Brain pericyte (primary cell): ENCODE results near the gene DOCK10.

Source experiments
- DNase-seq: peaks from one replicate; pipeline ENCODE4 v3.0.0-alpha.2; 2012; ENCODE audit warnings: low read depth, low spot score

The DOCK10 gene

DNA sequence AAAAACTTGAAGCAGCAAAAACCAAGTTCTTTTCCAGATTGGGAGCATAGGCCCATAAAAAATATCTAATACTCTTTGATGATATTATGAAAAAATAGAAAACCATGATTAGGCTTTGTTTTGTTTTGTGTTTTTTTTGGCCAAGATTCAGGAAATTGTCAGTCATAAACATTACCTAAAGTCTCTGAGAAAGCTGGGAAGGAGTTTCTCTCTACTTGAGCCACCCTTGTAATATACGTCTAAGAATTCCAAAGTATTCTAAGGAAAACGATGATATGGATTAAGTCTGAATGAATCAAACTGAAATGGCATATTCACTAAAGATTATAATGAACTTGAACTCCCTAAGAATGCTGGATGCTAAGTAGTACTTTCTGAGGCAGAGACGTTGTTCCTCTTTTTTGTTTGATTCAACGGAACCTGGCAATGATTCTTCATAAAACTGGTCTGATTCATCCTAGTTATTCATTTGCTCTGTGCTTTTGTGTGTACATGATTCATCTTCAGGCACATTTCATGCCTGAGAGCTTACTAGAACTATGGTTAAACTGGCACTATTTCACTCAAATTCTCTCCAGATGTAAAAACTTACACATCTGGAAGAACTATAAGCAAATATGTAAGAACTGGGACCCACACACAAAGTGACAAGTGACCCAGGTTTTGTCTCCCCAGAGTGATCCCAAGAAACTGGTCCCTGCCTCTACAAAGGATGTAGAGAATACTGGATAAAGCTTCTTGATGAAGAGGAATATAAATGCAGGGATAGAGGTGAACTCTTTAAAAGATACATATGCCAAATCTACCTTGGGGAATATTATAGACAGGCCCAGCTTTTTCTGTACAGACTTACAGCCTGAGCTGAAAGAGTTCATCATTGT, 159.7 kb downstream of the DOCK10 start:
- DNase-seq, result no peak

DNA sequence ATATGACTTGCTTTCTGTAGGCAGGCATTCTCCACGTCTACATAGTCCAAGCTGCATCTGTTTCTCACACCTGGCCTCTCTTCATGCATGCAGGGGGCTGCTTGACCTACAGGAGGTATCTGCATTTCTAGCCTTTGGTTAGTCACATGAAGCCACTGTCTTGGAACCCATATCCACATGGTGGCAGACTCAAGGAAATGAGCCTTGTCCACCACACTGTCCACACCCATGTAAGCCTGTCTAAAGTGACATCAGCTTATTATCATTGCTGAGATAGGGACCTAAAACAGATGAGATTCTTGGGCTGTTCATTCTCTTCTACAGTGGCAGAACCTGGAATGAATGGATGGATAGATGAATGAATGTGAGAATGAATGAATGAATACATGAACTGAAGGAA, 160.4 kb downstream of the DOCK10 start:
- DNase-seq, result no peak

DNA sequence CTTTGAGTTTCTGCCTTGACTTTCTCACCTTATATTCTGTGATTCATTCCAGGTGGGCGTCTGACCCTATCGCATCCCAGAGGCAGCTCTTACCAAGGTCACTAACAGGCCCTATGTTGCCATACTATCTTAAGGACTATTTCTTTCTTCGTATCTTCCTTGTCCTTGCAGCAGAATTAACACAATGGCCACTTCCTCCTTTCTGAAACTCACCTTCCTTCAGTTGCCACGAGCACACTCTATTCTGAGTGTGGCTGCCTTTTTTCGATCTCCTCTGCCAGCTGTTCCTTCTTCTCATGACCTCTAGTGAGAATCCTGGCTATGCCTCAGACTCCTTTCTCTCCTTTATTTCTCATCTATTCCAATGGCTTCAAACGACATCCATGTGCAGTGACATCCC, 165.7 kb downstream of the DOCK10 start:
- DNase-seq, result no peak

DNA sequence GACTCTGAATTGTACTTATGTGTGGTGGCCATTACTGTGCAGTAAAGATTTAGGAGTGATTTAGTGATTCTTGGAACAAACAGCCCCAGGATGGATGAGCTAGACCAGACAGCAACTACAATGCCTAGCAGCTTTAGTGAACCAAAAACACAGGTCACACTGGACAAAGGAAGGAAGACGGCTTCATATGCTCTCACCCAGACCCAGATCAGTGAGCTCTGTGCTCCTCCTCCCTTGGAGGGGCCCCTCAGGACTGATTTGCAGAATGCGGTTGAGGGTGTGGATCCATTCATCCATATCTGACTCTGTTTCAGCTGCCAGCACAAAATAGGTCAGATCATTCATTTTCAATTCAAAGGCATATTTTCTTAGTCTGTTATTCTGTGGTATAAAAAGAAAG, 166.4 kb downstream of the DOCK10 start:
- DNase-seq, result no peak

DNA sequence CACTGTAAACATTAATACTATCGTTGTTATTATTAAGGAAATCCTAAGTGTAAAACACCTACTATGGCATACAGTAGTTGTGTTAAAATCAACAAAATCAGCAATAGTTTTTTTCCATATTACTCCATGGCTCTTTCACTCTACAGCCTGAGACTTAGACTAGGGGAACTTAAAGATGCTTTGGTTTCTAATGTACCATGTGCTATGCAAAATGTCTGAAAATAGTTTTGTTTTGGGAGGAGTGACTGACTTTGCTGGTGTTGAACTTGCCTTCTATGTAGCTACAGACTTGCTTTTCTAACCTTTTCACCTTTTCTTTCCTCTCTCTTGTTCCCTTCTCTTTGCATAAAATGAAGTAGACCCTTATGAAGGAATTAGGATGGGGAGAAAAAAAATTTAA, 167.1 kb downstream of the DOCK10 start:
- DNase-seq, result no peak

DNA sequence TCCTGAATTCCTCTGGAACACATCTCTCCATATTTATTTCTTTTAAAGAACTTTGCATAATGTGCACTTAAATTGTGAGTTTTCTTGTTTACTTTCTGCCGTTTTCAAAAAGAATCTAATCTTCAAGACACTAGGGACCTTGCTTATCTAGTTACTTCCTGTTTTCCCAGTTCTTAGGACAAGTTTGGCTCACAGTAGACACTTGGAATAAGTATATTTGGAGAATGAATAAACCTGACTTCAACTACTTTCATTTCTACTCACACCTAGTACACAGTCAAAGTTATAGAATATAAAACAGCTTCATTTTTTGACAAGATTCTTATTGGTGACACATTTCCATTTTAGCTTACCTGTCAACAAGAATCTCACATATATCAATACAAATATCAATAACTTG, 170.5 kb downstream of the DOCK10 start:
- DNase-seq, result no peak

DNA sequence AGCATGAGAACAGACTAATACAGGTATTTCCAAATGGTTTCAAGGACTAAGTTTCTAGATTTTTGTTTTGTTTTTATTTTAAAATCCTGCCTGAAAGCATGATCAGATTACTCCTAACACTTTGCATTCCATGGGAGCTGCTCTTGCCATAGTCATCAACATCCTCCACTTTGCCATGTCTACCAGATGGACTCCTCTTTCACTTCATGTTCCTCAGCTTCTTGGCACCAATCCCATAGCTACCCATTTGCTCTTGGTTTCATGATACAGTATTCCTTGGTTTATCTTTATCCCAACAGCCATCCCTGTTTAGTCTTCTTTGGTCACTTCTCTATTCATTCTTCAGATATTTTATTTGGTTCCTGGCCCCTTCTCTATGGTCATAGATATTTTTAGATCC, 171.9 kb downstream of the DOCK10 start:
- DNase-seq, result no peak

DNA sequence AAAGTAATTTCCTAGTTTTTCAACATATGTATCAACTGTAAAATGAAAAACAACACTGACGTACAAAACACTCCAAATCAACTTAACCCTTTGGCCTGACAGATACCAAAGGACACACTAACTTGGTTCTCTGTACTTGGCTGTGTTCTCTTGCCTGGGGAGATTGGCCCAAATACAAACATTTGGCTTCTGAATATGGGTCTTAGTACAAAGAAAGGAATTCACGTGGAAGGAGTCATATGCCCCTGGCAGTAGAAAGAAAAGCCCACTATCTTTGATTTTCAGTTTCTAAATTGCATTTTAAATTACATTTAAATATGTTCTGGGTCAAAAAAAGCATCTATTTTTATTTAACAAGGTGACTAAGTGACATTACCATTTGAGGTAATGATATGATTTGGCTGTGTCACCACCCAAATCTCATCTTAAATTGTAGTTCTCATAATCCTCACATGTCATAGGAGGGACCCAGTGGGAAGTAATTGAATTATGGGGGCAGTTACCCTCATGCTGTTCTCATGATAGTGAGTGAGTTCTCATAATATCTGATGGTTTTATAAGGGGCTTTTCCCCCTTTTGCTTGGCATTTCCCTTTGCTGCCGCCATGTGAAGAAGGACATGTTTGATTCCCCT, 172.6 kb downstream of the DOCK10 start:
- peak; percentile 70 for DNase-seq

DNA sequence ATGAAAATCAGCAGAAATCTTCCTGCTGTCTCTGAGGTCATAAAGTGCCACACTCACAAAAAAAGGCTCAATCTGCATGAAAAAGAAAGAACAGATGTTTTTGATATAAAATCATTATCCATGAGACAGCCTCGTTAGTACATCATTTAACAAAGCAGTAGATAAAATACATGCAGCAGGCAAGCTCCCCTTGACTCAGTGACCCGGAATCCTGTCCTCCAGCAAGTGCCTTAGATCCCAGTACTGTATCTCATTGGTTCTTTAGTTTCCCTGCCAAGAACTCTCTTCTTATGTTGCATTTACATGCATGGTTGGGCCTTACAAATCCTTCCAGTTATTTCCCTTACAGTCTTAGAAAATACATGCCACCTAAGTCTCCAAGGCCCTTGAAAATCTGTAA, 177.3 kb downstream of the DOCK10 start:
- DNase-seq, result no peak

DNA sequence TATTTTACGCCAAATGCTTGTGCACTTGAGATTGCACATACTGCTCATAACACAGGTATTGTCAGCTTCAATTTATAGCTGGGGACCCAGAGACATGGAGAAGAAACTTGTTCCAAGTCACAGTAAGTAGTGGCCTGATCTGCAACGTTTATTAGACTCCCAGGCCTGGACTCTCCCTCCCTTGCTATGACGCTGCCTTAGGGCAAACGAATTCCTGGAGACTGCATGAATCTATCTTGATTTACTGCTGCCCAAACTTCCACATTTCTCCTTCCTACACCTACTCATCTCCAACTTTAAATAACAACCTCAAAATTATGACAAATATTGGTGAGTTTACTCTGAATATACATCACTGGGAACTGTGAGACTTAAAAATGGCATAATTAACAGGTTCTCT, 181.0 kb downstream of the DOCK10 start:
- DNase-seq, result no peak

DNA sequence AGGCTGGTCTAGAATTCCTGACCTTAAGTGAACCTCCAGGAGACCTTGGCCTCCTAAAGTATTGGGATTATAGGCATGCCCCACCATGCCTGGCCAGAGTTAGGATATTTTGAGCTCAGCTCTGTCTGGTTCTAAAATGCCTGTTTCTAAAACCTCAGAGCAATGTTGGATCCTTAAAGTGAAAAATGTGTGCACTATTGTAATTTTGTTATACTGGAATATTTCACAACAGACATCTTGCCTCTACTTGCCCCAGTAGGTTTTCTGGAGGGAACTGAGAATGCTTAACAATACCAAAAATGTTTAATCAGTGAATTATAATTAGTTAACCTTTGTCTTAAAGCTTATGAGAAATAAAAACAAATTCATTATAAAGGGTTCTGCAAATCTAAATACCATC, 181.5 kb downstream of the DOCK10 start:
- DNase-seq, result no peak

DNA sequence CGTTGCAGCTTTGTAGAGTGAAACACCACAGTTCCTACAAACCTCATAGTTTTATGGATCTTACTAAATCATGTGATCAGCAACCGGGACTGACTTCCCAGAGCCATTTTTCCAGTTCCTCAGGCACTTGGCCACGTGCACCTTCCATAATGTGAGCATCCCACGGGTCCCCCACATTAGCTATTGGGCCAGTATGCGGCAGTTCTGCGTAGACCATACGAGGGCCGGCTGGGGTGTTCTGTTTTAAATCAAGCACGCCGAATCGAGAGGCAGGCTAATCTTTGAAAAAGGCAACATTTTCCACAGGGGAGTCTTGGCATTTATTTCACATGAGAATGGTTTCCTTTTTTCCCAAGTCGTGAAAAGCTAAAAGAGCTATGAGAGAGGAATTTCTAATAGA, 190.5 kb downstream of the DOCK10 start:
- DNase-seq, result no peak

DNA sequence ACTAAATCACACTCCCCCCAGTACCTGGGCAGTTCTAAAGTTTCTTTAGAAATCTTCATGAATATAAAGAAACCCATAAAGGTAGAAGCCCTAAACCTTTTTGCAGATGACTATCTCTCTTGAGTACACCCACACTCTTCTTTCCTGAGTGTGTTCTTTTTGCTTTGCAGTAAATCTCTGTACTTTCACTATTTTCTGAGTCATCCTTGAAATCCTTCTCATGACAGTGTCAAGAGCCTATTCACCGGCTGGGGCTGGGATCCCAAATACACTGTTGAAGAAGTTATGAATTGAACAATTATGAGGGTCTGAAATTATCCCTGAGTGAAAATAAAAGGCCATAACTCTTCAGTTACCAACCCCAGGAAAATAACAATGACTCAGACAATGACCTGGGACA, 192.2 kb downstream of the DOCK10 start:
- DNase-seq, result no peak

DNA sequence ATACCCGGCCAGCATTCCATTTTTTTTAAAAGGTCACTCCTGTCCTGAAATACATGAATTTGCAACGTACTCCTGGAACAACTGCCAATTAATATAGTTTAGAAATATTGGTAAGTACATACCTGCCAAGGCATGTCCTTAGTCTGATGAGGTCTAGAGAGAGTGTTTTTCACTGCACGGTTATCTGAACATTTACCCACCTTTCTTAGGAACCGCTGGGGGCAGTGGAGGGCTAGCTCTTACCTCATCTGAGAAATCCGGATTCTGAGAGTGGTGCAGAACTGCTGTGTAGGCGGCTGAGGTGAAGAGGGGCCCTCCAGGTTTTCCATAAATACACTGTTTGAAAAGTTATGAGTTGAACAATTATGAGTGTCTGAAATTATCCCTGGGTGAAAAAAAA, 193.0 kb downstream of the DOCK10 start:
- DNase-seq, result no peak

DNA sequence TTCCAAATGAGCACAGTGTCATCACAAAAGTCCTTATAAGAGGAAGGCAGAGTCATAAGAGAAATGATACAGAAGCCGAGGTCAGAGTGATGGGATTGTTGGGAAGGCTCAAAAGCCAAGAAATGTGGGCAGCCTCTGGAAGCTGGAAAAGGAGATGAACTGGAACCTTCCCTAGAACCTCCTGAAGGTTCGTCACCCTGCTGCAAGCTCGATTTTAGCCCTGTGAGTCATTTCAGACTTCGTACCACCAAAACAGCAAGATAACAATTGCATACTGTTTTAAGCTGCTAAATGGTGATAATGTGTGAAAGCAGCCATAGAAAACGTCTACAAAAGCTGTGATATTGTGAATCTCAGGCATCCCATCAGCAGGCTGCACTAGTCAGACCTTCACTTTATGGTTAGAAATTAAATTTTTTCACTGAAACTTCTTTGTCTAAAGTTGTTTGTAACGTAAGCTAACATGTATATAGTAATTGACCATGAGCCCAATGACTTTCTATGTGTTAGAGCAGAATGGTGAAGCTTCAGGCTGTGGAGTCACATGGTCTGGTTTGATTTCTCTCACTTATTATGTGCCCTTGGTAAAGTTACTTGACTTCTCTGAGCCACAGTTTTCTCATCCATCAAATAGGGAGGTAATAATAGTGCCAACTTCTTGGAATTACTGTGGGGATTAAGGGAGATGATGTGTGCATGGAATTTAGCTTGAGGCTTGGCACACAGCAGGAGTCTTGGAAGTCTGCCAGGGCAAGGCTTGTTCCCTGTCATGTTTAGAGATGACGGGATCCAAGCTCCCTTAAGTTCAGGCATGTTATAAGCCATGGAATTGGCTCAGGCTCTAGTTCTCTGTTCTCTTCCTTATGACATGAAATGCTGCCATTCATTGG, 194.1 kb downstream of the DOCK10 start:
- DNase-seq, result no peak

DNA sequence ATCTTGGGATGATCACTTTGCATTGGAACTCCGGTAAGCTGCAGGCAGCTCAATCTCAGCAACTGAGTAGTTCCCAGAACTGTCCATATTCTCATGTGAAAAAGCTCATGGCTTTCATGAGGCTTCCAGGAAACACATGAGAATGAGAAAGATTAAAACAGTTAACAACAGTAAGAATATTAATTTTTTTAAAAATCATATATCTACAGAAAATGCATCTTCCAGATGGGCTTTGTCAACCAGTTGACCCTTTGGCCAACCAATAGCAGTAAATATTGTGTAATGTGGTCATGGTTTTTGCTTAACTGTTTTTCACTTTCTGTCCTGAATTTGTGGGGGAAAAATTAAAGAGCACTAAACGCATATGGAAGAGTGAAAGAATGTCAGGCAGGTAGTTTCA, 194.9 kb downstream of the DOCK10 start:
- DNase-seq, result no peak

DNA sequence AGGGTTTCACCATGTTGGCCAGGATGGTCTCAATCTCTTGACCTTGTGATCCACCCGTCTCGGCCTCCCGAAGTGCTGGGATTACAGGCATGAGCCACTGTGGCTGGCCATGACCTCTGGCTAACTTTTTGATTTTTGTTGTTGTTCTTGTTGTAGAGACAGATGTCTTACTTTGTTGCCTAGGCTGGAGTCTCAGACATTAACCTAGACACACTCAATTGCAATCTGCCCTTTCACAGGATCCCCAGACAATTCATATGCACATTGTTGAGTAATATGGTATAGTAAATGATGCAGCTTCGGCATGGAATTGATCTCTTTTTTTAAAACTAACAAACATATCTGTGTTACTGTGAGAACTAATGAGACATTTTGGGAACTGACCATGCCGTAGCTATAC, 195.6 kb downstream of the DOCK10 start:
- no peak for DNase-seq

DNA sequence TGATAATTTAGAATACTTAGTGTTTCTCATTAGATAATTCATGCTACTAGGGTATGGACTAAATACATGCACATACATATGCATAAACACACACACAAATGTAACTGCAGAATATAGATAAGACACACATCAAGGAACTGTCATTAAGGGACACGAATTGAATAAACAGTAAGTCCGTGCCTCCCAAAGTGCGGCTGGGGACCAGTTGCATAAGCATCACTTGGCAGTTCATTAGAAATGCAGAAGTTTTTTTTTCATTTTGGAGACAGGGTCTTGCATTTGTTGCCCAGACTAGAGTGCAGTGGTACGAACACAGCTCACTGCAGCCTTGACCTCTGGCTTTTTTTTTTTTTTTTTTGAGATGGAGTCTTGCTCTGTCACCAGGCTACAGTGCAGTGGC, 196.1 kb downstream of the DOCK10 start:
- DNase-seq, result no peak

DNA sequence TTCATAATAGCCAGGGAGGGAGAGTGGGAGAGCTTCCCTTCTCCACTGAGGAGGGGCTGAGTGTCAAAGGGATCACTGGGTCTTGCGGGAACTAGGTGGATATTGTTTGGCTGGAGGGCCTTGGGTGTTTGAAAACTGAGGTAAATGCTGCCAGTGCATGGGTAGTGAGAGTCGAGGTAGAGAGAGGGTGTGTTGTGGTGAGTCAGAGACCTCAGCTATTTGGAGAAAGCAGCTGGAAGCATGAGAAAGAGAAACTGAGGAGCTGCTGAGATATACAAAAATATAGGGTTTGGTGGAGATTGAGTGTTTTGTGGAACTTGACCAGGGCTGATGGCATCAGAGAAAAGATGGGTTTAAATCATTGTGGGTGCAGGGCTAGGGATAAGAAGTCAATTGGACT, 199.1 kb downstream of the DOCK10 start:
- no peak for DNase-seq

DNA sequence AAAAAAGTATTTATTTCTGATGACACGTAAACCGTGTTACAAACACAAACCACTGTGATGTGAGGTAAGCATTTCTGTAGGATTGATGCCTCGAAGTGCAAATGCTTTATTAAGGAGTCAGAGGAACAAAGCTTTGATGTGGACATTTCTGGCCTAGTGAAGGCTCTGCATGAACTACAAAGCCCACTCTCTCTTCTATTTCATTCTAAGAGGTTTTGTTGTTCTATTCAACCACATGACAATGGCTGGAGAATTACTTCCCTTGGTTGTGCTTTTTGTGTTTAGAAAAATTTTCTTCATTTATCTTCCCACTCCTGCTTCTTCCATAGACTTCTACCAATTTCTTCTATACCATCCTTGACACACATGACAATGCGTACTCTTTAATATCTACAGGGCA, 200.4 kb downstream of the DOCK10 start:
- DNase-seq, result no peak

DNA sequence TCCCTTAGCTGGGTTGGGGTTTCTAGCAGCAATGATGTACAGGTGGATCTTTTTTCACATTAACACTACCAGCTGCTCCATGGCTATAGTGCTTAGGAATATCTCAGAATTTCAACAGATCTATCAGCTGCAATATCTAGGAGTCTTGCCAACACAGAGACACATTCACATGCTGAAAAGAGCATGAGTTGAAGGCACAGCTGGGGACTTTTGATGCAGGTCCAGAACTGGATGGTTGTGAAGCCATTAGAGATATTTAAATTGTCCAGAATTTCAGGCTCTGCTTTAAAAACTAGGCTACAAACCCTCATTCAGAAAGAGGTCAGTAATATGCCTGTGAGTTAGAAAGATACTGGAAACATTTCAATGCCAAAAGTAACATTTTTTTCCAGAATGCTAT, 203.9 kb downstream of the DOCK10 start:
- no peak for DNase-seq

DNA sequence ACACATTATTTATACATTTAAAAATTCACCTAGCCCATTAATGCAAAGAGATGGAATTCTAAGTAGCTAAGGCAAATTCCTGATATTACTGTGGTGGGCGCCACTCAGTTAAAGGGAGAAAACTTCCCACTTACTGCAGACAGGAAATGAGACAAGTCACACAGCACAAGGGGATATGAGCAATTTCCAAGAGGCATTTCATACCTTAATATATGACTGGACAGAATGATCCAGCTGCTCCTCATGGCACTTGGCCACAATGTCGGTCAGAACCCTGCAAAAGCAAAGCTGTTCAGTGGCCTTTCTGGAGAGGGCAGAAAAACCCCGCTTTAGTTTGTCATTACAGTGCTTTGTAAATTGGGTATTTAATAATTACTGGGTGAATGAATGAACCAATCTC, 204.7 kb downstream of the DOCK10 start:
- DNase-seq, result no peak
